ENCODE data around the gene ZBTB6. TPM values are rescaled to one million over a fixed set of nuclear protein-coding genes. Genes with fewer than 3 reads are reported as not detected.

The ZBTB6 gene, protein sequence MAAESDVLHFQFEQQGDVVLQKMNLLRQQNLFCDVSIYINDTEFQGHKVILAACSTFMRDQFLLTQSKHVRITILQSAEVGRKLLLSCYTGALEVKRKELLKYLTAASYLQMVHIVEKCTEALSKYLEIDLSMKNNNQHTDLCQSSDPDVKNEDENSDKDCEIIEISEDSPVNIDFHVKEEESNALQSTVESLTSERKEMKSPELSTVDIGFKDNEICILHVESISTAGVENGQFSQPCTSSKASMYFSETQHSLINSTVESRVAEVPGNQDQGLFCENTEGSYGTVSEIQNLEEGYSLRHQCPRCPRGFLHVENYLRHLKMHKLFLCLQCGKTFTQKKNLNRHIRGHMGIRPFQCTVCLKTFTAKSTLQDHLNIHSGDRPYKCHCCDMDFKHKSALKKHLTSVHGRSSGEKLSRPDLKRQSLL
- 8.8 TPM for polyA plus RNA-seq (2013, experiment 1 of 2)
- 9.7 TPM for polyA plus RNA-seq (2013, experiment 2 of 2)

- Histone ChIP-seq H3K27ac (ENCODE audit: low read depth, low read length) (peak within 1 kb of the TSS; percentile 93), H3K36me3 (ENCODE audit: insufficient read depth, low read length) (peaks cover 35% of the 10 kb centered on the region), H3K4me1 (ENCODE audit: insufficient read depth, low read length) (peaks cover 6% of the 10 kb centered on the region; the same call in 1 of the 2 replicates), H3K9ac (ENCODE audit: low read depth, low read length) (peak within 1 kb of the TSS; percentile 94), H3K27me3 (ENCODE audit: insufficient read depth, low read length) (no peaks in the 10 kb centered on the region), H3K9me3 (ENCODE audit: insufficient read depth, low read depth, low read length) (no peaks in the 10 kb centered on the region), H3K4me3 (ENCODE audit: low read length) (peak within 1 kb of the TSS; percentile 81)
- WGBS: under 1% methylated on average over 35 of the region's 35 CpGs
Observed at GRCh38 chr9:122912964-122913673, at the start of gene ZBTB6. TSS of gene ZBTB6 (minus strand) at chr9:122913323. CDS start at chr9:122912072, 1,251 bp downstream.

- Histone ChIP-seq H3K27me3 (ENCODE audit: insufficient read depth, low read length) (no peaks in the 10 kb centered on the region), H3K4me3 (ENCODE audit: low read length) (no peak overlapping the region), H3K9me3 (ENCODE audit: insufficient read depth, low read depth, low read length) (no peaks in the 10 kb centered on the region), H3K4me1 (ENCODE audit: insufficient read depth, low read length) (no peaks in the 10 kb centered on the region), H3K27ac (ENCODE audit: low read depth, low read length) (no peak overlapping the region), H3K9ac (ENCODE audit: low read depth, low read length) (no peak overlapping the region), H3K36me3 (ENCODE audit: insufficient read depth, low read length) (peaks cover 75% of the 10 kb centered on the region)
- 100% methylated on average over 1 of the region's 1 CpG for WGBS
Observed at GRCh38 chr9:122961139-122961538, 48.0 kb upstream of the ZBTB6 start.

DNA sequence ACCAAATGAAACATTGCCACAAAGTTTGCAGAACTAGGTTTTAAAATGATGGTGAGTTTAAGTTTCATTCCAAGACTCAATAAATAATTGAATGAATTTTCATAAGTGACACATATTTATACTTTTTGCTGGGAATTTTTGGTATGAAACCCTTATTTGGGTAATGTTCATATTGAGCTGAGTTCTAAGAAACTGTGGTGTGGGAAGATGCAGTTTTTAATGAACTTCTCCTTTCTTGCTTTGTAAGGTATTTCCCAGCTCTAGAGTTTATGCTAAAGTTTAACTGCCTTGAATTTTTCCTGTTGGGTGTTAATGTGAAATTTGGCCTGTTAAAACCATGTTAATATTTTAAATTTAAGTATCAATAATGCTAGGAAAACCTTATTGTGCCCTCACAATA is 42.8 kb upstream of the ZBTB6 start:
- Histone ChIP-seq H3K27ac (ENCODE audit: low read depth, low read length) (no peak overlapping the region), H3K9me3 (ENCODE audit: insufficient read depth, low read depth, low read length) (no peaks in the 10 kb centered on the region), H3K36me3 (ENCODE audit: insufficient read depth, low read length) (peaks cover 32% of the 10 kb centered on the region), H3K9ac (ENCODE audit: low read depth, low read length) (no peak overlapping the region), H3K4me3 (ENCODE audit: low read length) (no peak overlapping the region), H3K4me1 (ENCODE audit: insufficient read depth, low read length) (peaks cover 4% of the 10 kb centered on the region; the same call in 1 of the 2 replicates), H3K27me3 (ENCODE audit: insufficient read depth, low read length) (no peaks in the 10 kb centered on the region)

- H3K27ac ChIP-seq (ENCODE audit: low read depth, low read length): no peak overlapping the region
Observed at GRCh38 chr9:122954253-122954691, 41.1 kb upstream of the ZBTB6 start.

GRCh38 chr9:122951056-122951455 is 37.9 kb upstream of the ZBTB6 start:
- WGBS: 97% methylated on average over 1 of the region's 1 CpG
- H3K4me1 ChIP-seq (ENCODE audit: insufficient read depth, low read length): peaks cover 33% of the 10 kb centered on the region
- no peak overlapping the region for H3K9ac ChIP-seq (ENCODE audit: low read depth, low read length)
- H3K36me3 ChIP-seq (ENCODE audit: insufficient read depth, low read length): 0 out of 2 replicates have a peak, but pooled peaks cover 3% of the 10 kb centered on the region
- no peak overlapping the region for H3K4me3 ChIP-seq (ENCODE audit: low read length)
- no peaks in the 10 kb centered on the region for H3K9me3 ChIP-seq (ENCODE audit: insufficient read depth, low read depth, low read length)
- H3K27ac ChIP-seq (ENCODE audit: low read depth, low read length): no peak overlapping the region
- no peaks in the 10 kb centered on the region for H3K27me3 ChIP-seq (ENCODE audit: insufficient read depth, low read length)

More at GRCh38 chr9:122954253-122954691, 41.1 kb upstream of the ZBTB6 start:
- Histone ChIP-seq H3K9ac (ENCODE audit: low read depth, low read length) (no peak overlapping the region), H3K9me3 (ENCODE audit: insufficient read depth, low read depth, low read length) (no peaks in the 10 kb centered on the region), H3K4me3 (ENCODE audit: low read length) (no peak overlapping the region), H3K4me1 (ENCODE audit: insufficient read depth, low read length) (peaks cover 18% of the 10 kb centered on the region), H3K36me3 (ENCODE audit: insufficient read depth, low read length) (peaks cover 15% of the 10 kb centered on the region), H3K27me3 (ENCODE audit: insufficient read depth, low read length) (no peaks in the 10 kb centered on the region)

DNA sequence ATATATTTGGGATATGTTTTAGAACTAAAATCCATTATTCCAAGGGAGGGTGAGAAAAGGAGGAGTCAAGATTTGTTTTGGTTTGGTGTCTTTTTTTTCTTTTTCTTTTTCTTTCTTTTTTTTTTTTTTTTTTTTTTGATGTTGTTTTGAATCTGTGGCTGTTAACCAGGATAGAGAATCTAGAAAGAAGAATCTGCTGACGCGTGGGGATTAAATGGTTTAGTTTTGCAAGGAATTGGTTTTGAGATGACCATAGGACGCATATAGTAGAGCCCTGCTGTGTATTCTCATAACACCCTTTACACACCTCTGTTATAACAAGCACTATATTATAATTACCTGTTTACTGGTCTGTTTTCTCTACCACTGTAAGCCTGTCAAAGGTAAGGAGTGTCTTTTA is 37.1 kb upstream of the ZBTB6 start:
- Histone ChIP-seq H3K4me1 (ENCODE audit: insufficient read depth, low read length) (peaks cover 41% of the 10 kb centered on the region), H3K9me3 (ENCODE audit: insufficient read depth, low read depth, low read length) (no peaks in the 10 kb centered on the region), H3K9ac (ENCODE audit: low read depth, low read length) (no peak overlapping the region), H3K4me3 (ENCODE audit: low read length) (no peak overlapping the region), H3K27me3 (ENCODE audit: insufficient read depth, low read length) (no peaks in the 10 kb centered on the region), H3K27ac (ENCODE audit: low read depth, low read length) (no peak overlapping the region), H3K36me3 (ENCODE audit: insufficient read depth, low read length) (0 out of 2 replicates have a peak, but pooled peaks cover 4% of the 10 kb centered on the region)
- 98% methylated on average over 2 of the region's 3 CpGs for WGBS

DNA sequence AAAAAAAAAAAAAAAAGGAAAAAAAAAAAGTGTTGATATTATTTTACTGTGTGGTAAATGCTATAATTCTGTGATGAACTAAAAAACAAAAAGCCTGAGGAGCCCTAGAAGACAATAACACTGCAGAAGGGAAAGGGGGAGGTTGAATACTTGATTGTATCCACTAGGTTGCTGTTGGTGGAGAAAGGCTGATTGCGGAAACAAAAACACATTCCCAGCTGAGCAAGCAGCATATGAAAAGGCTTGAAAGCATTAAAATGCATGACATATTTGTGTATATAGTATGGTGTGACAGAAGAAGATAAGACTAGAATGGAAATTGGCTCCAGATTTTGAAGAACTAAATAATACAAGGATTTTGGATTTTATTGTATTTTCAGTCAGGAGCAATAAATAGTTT is 36.6 kb upstream of the ZBTB6 start:
- H3K27ac ChIP-seq (ENCODE audit: low read depth, low read length): no peak overlapping the region
- H3K9ac ChIP-seq (ENCODE audit: low read depth, low read length): no peak overlapping the region
- H3K4me1 ChIP-seq (ENCODE audit: insufficient read depth, low read length): peaks cover 43% of the 10 kb centered on the region
- no peaks in the 10 kb centered on the region for H3K27me3 ChIP-seq (ENCODE audit: insufficient read depth, low read length)
- H3K4me3 ChIP-seq (ENCODE audit: low read length): no peak overlapping the region
- 73% methylated on average over 1 of the region's 1 CpG for WGBS
- H3K9me3 ChIP-seq (ENCODE audit: insufficient read depth, low read depth, low read length): no peaks in the 10 kb centered on the region
- H3K36me3 ChIP-seq (ENCODE audit: insufficient read depth, low read length): 0 out of 2 replicates have a peak, but pooled peaks cover 6% of the 10 kb centered on the region

GRCh38 chr9:122948313-122948712 is 35.2 kb upstream of the ZBTB6 start:
- Histone ChIP-seq H3K4me1 (ENCODE audit: insufficient read depth, low read length) (peaks cover 43% of the 10 kb centered on the region), H3K27ac (ENCODE audit: low read depth, low read length) (no peak overlapping the region; the same call in 1 of the 2 replicates), H3K9me3 (ENCODE audit: insufficient read depth, low read depth, low read length) (no peaks in the 10 kb centered on the region), H3K9ac (ENCODE audit: low read depth, low read length) (no peak overlapping the region), H3K4me3 (ENCODE audit: low read length) (no peak overlapping the region), H3K27me3 (ENCODE audit: insufficient read depth, low read length) (no peaks in the 10 kb centered on the region), H3K36me3 (ENCODE audit: insufficient read depth, low read length) (peaks cover 9% of the 10 kb centered on the region; the same call in 1 of the 2 replicates)
- 94% methylated on average over 3 of the region's 3 CpGs for WGBS

- no peak overlapping the region for H3K4me3 ChIP-seq (ENCODE audit: low read length)
- H3K9me3 ChIP-seq (ENCODE audit: insufficient read depth, low read depth, low read length): no peaks in the 10 kb centered on the region
- peaks cover 9% of the 10 kb centered on the region; the same call in 1 of the 2 replicates for H3K36me3 ChIP-seq (ENCODE audit: insufficient read depth, low read length)
- H3K27ac ChIP-seq (ENCODE audit: low read depth, low read length): no peak overlapping the region
- H3K27me3 ChIP-seq (ENCODE audit: insufficient read depth, low read length): no peaks in the 10 kb centered on the region
- peaks cover 49% of the 10 kb centered on the region for H3K4me1 ChIP-seq (ENCODE audit: insufficient read depth, low read length)
- H3K9ac ChIP-seq (ENCODE audit: low read depth, low read length): no peak overlapping the region
- WGBS: 86% methylated on average over 1 of the region's 1 CpG
Observed at GRCh38 chr9:122946461-122947005, 33.4 kb upstream of the ZBTB6 start.

DNA sequence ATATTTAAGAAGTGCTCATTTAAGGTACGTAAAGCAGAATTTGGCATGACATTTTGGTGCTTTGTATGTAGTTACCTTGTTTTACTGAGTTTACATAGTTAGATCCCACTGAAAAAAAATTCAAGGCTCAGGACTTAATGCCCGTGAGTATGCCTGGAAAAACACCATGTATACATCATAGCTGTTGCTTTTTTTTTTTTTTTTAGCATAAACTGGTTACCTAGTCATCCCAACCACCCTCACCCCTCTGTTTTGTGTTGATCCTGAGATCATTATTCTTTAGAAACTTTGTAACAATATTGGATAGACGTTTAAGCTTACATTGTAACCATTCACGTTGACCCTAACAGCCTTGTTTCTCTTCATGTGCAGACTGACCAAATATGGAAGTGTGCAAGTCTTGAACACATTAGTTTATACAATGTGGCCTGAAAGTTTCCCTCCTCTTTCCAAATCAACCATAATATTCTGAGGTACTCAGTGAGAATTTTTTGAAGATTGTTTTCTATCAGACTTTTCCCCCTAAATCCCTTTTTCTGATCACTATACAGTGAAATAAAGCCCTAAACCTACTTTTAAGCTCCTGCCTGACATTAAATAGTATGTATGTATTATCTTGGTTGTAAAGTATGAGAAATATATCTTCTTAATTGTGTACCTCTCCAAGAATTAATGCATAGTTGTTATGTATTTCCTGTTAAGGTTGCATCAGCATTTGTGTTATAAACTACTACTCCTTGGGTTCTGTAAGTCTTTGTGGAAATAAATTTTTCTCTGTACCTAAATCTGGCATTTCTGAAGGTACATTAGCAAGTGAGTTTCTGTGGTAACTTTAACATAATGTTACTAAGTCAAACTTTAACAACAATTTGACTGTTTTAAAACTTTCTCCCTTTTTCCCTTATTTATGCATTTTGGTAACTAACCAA is 32.1 kb upstream of the ZBTB6 start:
- H3K9me3 ChIP-seq (ENCODE audit: insufficient read depth, low read depth, low read length): no peaks in the 10 kb centered on the region
- H3K36me3 ChIP-seq (ENCODE audit: insufficient read depth, low read length): peaks cover 9% of the 10 kb centered on the region; the same call in 1 of the 2 replicates
- 0 out of 2 replicates have a peak overlapping the region, but pooled peaks have one; percentile 15 for H3K9ac ChIP-seq (ENCODE audit: low read depth, low read length)
- no peak overlapping the region for H3K27ac ChIP-seq (ENCODE audit: low read depth, low read length)
- no peak overlapping the region for H3K4me3 ChIP-seq (ENCODE audit: low read length)
- H3K27me3 ChIP-seq (ENCODE audit: insufficient read depth, low read length): no peaks in the 10 kb centered on the region
- WGBS: 83% methylated on average over 3 of the region's 4 CpGs
- peaks cover 37% of the 10 kb centered on the region for H3K4me1 ChIP-seq (ENCODE audit: insufficient read depth, low read length)
